ENCODE results near the gene RXRG.

GRCh38 chr1:165449131-165449530, 4.2 kb upstream of the RXRG start:
- TF ChIP-seq CTCF (IDR thresholded peaks at IDR 0.05) (no peak), POLR2A (IDR thresholded peaks at IDR 0.05) (no peak), POLR2AphosphoS5 (IDR thresholded peaks at IDR 0.05) (no peak)
